GM12865 (cell line): ENCODE measurements around the gene KTI12.
"Not testable (repeated sequence)": the region's sequence is repeated elsewhere in the genome, so short reads cannot be mapped to it uniquely, and the experiment has no call there.

Source experiments
- DNase-seq: peaks from one replicate; pipeline ENCODE4 v3.0.0; 2010; ENCODE audit warnings: low read depth
- H3K4me3 ChIP-seq: 2 replicates; pipeline ENCODE4 v1.5.1; 2011; ENCODE audit warnings: mild to moderate bottlenecking, low read depth, low read length, control low read depth
- TF ChIP-seq, protein P1 (sequence below): IDR thresholded peaks from 2 replicates; pipeline ENCODE4 v1.5.1; 2011; ENCODE audit warnings: low read length, control low read depth, low read depth, inconsistent platforms; ENCODE audit not compliant: insufficient read depth; ENCODE audit errors: missing control alignments

Gene KTI12

DNA sequence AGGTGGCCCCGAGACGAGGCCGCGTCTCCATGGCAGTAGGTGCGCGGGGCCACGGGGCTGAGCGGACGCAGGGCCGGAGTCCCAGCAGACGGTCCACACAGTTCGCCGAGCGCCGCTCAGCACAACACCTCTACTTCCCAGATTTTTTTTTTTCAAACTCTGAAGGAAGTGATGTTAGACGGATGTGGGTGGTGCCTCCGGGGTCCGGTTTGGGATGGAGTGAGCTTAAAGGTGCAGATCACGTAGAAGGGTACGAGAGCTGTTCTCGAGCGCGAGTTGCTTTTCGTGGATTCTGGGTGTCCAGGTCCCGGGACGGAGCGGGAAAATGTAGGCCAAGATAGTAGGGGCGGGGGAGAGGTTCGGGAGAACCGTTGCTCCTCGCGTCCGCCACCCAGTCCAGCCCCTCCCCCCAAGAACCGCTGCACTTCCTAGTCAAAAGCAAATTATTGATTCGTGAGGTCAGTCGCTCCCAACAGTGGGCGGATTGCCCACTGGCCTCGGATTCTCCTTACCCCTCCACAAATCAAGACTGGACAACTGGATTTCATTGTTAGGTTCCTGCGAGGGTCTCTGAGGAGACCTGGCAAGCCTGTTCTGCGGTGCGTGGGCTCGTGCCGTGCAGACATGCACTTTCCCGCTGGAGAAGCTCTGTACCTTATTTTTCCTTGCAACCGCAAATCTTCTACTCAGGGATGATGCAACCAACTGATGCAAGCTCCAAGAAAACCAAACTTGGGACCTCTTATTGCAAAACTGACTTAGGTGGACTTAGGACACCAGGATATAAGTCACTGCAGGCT lies 21.7 kb upstream of the KTI12 start, which contains the start of gene TXNDC12:
Gene TXNDC12 (minus strand): TSS at position 126 of the 800 bp plus-strand sequence. CDS start 95 bp downstream, at position 31.
- TF ChIP-seq, protein P1, sequence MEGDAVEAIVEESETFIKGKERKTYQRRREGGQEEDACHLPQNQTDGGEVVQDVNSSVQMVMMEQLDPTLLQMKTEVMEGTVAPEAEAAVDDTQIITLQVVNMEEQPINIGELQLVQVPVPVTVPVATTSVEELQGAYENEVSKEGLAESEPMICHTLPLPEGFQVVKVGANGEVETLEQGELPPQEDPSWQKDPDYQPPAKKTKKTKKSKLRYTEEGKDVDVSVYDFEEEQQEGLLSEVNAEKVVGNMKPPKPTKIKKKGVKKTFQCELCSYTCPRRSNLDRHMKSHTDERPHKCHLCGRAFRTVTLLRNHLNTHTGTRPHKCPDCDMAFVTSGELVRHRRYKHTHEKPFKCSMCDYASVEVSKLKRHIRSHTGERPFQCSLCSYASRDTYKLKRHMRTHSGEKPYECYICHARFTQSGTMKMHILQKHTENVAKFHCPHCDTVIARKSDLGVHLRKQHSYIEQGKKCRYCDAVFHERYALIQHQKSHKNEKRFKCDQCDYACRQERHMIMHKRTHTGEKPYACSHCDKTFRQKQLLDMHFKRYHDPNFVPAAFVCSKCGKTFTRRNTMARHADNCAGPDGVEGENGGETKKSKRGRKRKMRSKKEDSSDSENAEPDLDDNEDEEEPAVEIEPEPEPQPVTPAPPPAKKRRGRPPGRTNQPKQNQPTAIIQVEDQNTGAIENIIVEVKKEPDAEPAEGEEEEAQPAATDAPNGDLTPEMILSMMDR = no peak
- DNase-seq = peak; percentile 89

DNA sequence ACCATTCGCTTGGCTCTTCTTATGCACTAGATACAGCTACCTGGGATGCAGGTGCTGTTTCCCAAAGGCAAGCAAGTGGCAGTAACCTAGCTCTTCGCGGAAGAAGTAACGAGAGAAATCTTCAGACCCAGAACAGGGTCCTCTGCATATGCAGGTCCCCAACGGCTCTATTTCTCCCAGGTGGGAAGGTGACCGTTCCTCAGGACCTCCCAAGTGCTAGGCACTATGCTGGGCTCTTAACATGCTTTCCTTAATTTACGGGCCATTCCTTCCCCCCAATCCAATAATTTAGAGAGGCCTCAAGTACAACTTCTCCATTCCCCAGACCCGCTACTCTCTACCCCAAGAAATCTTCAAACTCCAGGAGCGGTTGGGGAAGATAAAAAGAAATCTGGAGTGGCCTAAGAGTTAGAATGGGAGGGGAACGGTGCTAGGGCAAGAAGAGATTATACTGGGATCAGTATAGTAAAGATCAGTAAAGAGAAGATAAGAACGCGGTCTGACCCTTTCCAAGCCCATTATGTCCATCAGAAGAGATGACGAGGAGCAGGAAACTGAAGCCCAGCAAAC lies 21.0 kb upstream of the KTI12 start:
- peak; percentile 3 for DNase-seq
- TF ChIP-seq, protein P1 = no peak

More for the DNA sequence above, 21.7 kb upstream of the KTI12 start, which contains the start of gene TXNDC12:
- H3K4me3 ChIP-seq = peak within 1 kb of the TSS; percentile 91

DNA sequence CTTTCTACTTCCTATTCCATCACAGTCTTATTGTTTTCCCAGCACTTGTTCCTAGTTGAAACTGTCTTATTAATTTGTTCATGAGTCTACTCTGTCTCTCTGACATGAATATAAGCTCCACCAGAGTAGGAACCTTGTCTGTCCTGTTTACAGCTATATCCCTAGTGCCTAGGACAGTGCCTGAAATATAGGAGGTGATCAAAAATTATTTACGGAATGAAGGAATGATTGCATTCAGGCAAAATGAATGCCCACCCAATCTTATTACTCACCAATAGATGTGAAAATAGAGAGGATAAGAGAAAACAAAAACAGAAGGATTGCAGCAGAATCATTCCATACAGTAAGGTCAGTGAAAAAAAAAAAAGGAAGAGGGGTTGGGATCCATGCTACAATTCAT lies 20.3 kb upstream of the KTI12 start:
- TF ChIP-seq, protein P1 = no peak
- H3K4me3 ChIP-seq = peak overlapping the region; percentile 91
- DNase-seq = no peak

More for the DNA sequence above, 21.0 kb upstream of the KTI12 start:
- peak overlapping the region; percentile 91 for H3K4me3 ChIP-seq

DNA sequence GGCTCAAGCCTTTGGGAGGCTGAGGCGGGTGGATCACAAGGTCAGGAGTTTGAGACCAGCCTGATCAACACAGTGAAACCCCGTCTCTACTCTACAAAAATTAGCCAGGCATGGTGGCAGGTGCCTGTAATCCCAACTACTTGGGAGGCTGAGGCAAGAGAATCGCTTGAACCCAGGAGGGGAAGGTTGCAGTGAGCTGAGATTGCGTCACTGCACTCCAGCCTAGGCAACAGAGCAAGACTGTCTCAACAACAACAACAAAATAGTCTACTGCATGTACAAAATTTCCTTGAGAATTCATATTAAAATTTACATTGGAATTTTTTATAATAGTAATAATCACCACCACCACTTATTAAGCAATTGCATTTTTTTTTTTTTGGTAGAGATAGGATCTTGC lies 15.7 kb upstream of the KTI12 start:
- DNase-seq, H3K4me3 ChIP-seq: not testable (repeated sequence)

DNA sequence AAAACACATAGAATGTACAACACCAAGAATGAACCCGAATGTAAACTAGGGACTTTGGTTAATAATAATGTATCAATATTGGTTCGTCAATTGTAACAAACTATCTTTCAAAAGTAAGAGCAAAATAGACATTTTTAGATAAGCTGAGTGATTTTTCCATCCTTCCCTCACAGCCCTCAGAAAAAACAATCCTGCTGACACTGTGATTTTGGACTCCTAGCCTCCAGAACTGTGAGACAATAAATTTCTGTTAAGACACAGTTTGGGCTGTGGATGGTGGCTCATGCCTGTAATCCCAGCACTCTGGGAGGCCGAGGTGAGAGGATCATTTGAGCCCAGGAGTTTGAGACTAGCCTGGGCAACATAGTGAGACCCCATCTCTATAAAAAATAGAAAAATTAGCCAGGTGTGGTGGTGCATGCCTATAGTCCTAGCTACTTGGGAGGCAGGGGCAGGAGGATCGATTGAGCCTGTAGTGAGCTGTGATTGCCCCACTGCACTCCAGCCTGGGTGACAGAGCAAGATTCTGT lies 12.1 kb upstream of the KTI12 start:
- DNase-seq, H3K4me3 ChIP-seq: not testable (repeated sequence)

DNA sequence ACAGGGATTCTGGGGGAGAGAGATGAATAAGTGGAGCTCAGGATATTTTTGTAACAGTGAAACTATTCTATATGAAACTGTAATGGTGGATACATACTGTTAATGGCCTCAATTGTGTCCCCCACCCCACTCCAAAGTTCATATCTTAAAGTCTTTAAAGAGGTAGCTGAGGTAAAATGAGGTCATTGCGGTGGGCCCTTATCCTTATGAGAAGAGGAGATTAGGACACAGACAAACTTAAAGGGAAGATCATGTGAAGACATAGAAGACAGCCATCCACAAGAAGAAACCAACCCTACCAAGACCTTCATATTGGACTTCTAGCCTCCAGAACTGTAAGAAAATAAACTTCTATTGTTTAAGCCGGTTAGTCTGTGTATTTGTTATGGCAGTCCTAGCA lies 11.6 kb upstream of the KTI12 start:
- DNase-seq = no peak

DNA sequence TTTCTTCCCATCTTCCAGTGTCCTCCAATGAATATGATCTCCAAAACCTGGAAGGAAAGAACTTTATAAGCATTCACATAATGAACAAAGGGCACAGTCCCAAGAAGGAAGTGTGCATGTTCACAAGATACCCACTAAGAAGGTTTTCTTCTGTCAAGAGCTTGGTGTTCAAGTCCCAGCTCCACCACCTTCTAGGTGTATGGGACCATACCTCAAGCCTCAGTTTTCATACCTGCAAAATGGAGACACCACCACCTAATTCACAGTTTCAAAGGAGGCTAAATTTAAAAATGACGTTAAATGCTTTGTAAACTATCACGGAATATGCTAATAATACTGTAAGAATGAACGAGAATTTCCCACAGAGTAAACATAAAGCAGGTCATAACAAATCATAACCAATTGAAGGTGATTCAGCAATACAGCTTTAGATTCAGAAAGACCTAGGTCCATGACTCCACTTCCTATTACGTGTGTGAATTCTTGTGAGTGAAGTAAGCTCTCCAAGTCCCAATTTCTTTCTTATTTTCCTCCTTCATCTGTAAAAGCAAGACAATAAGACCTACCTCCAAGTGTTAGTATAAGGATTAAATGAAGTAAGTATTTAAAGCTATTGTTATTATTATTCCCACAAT lies 8.1 kb upstream of the KTI12 start:
- H3K4me3 ChIP-seq = no peak overlapping the region
- TF ChIP-seq, protein P1 = no peak
- DNase-seq = no peak

More for the DNA sequence above, 11.6 kb upstream of the KTI12 start:
- no peak overlapping the region for H3K4me3 ChIP-seq
- TF ChIP-seq, protein P1 = no peak
